HG02798 (cell line): ENCODE results near the gene TAF11L14.

Experiments
- ATAC-seq: cut with Tn5 transposase; IDR thresholded peaks from one replicate; pipeline ENCODE4 v1.9.1; 2021; ENCODE audit warnings: mild to moderate bottlenecking; ENCODE audit not compliant: unreplicated experiment, poor library complexity

The TAF11L14 gene

GRCh38 chr5:17678751-17679324, 44.6 kb downstream of the TAF11L14 start:
- no peak for ATAC-seq

GRCh38 chr5:17679597-17680203, 45.4 kb downstream of the TAF11L14 start:
- ATAC-seq: no peak

GRCh38 chr5:17680737-17681136, 46.5 kb downstream of the TAF11L14 start:
- no peak for ATAC-seq
